Breast epithelium (tissue), 4 donors: ENCODE measurements around the gene WWOX. TPM values are rescaled to one million over a fixed set of nuclear protein-coding genes. Genes with fewer than 3 reads are reported as not detected.

ENCODE experiments used
- DNase-seq, 2 donors: peaks; one replicate each; pipeline ENCODE4 v3.0.0-alpha.2; 2019; ENCODE audit warnings: low spot score in 2 of 2
- H3K27ac ChIP-seq, 2 donors: fragments of 200-600 bp; sonication (generic) in 1 of 2; one replicate each; pipeline ENCODE4 v1.5.1; 2016 to 2019; ENCODE audit warnings: mild to moderate bottlenecking in 1 of 2
- H3K27me3 ChIP-seq, 2 donors: fragments of 200-600 bp; sonication (generic) in 1 of 2; one replicate each; pipeline versions ENCODE4 v1.5.1 to v1.6.0; 2017 to 2019; ENCODE audit warnings: control low read depth in 1 of 2, mild to moderate bottlenecking in 1 of 2
- H3K36me3 ChIP-seq: fragments of 200-600 bp; one replicate; pipeline ENCODE4 v1.5.1; 2019
- H3K4me1 ChIP-seq, 2 donors: fragments of 200-600 bp; sonication (generic); one replicate each; pipeline ENCODE4 v1.5.1; 2016 to 2019; ENCODE audit warnings: control low read depth in 1 of 2
- H3K4me3 ChIP-seq, 3 donors: fragments of 200-600 bp; sonication (generic); 1 replicate in 2 of 3; 2 replicates in 1 of 3; pipeline ENCODE4 v1.5.1; 2016 to 2019; ENCODE audit warnings: mild to moderate bottlenecking in 3 of 3, moderate library complexity in 2 of 3
- H3K9me3 ChIP-seq, 2 donors: fragments of 200-600 bp; sonication (generic) in 1 of 2; one replicate each; pipeline ENCODE4 v1.5.1; 2016 to 2019; ENCODE audit warnings: control low read depth in 1 of 2
- POLR2A ChIP-seq: fragments of 450-650 bp; IDR thresholded peaks from one replicate; pipeline ENCODE4 v1.6.1; 2016; ENCODE audit warnings: antibody characterized with exemption, mild to moderate bottlenecking, moderate library complexity
- POLR2AphosphoS5 ChIP-seq, 3 donors: sonication (generic); formaldehyde crosslinking; IDR thresholded peaks; one replicate each; pipeline ENCODE4 v1.6.1; 2017; ENCODE audit warnings: antibody characterized with exemption in 3 of 3
- intact Hi-C: fragments of 100-400 bp; cut with DNase I; formaldehyde crosslinking; loops from one replicate; pipeline ENCODE4 v1.15.1; 2023; ENCODE audit warnings: low total_unique reads
- total RNA-seq, 3 donors: library from RNA; depleted of rRNA; stranded (reverse); fragments of >200 nt; gene quantifications; one replicate each; pipeline ENCODE4 v1.1.0, GENCODE V29; 2016
- TF ChIP-seq, protein P1 (sequence below), 3 donors: fragments of 450-650 bp; IDR thresholded peaks; one replicate each; pipeline ENCODE4 v1.5.1; 2016 to 2017; ENCODE audit warnings: antibody characterized with exemption in 3 of 3, mild to moderate bottlenecking in 3 of 3, moderate library complexity in 3 of 3

Gene WWOX
- total RNA-seq, 3 donors from 2014 or later = 42.9 to 73.6 (median 43.4) TPM

GRCh38 chr16:78478267-78478861 lies 378.9 kb downstream of the WWOX start:
- no peak overlapping the region for H3K27ac ChIP-seq
- no peak for TF ChIP-seq POLR2AphosphoS5 (IDR thresholded peaks at IDR 0.05)
- TF ChIP-seq, protein P1, sequence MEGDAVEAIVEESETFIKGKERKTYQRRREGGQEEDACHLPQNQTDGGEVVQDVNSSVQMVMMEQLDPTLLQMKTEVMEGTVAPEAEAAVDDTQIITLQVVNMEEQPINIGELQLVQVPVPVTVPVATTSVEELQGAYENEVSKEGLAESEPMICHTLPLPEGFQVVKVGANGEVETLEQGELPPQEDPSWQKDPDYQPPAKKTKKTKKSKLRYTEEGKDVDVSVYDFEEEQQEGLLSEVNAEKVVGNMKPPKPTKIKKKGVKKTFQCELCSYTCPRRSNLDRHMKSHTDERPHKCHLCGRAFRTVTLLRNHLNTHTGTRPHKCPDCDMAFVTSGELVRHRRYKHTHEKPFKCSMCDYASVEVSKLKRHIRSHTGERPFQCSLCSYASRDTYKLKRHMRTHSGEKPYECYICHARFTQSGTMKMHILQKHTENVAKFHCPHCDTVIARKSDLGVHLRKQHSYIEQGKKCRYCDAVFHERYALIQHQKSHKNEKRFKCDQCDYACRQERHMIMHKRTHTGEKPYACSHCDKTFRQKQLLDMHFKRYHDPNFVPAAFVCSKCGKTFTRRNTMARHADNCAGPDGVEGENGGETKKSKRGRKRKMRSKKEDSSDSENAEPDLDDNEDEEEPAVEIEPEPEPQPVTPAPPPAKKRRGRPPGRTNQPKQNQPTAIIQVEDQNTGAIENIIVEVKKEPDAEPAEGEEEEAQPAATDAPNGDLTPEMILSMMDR (IDR thresholded peaks at IDR 0.05) = peak in 1 of 3 donors; percentile 43
- no peak for TF ChIP-seq POLR2A
- H3K9me3 ChIP-seq = no peaks in the 10 kb centered on the region
- H3K36me3 ChIP-seq = no peaks in the 10 kb centered on the region
- intact Hi-C loops = no loop called here
- H3K4me3 ChIP-seq = no peak overlapping the region
- H3K4me1 ChIP-seq = no peaks in the 10 kb centered on the region
- no peak for DNase-seq
- H3K27me3 ChIP-seq = no peaks in the 10 kb centered on the region

DNA sequence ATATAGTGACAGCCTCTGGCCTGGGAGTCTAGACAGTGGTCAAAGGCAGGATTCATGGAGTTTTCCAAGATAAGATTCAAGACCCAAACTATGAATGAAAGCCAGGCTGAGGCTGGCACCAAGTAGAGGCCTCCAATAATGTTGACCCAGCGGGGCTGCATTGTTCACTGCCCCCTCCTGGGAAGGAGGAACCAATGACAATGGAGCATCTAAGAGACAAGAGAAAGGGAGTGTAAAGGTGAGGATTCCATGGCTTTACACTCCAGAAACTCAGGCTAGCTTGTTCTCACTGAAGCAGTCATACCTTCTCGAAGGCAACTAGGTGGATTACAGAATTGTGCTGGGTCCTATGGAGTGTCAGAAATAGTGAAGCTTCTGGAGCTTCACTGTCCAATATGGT lies 380.3 kb downstream of the WWOX start:
- H3K9me3 ChIP-seq = no peaks in the 10 kb centered on the region
- intact Hi-C loops = no loop called here
- H3K27ac ChIP-seq = no peak overlapping the region
- DNase-seq = no peak
- no peaks in the 10 kb centered on the region for H3K4me1 ChIP-seq
- no peaks in the 10 kb centered on the region for H3K27me3 ChIP-seq
- no peaks in the 10 kb centered on the region for H3K36me3 ChIP-seq
- no peak overlapping the region for H3K4me3 ChIP-seq
- TF ChIP-seq POLR2A (no peak), POLR2AphosphoS5 (IDR thresholded peaks at IDR 0.05) (no peak)
- TF ChIP-seq, protein P1 (IDR thresholded peaks at IDR 0.05) = no peak

- TF ChIP-seq POLR2AphosphoS5 (IDR thresholded peaks at IDR 0.05) (no peak), POLR2A (no peak)
- TF ChIP-seq, protein P1 (IDR thresholded peaks at IDR 0.05) = no peak
- H3K4me1 ChIP-seq = no peaks in the 10 kb centered on the region
- intact Hi-C loops = no loop called here
Measured at GRCh38 chr16:78480588-78480987, 381.1 kb downstream of the WWOX start.

DNA sequence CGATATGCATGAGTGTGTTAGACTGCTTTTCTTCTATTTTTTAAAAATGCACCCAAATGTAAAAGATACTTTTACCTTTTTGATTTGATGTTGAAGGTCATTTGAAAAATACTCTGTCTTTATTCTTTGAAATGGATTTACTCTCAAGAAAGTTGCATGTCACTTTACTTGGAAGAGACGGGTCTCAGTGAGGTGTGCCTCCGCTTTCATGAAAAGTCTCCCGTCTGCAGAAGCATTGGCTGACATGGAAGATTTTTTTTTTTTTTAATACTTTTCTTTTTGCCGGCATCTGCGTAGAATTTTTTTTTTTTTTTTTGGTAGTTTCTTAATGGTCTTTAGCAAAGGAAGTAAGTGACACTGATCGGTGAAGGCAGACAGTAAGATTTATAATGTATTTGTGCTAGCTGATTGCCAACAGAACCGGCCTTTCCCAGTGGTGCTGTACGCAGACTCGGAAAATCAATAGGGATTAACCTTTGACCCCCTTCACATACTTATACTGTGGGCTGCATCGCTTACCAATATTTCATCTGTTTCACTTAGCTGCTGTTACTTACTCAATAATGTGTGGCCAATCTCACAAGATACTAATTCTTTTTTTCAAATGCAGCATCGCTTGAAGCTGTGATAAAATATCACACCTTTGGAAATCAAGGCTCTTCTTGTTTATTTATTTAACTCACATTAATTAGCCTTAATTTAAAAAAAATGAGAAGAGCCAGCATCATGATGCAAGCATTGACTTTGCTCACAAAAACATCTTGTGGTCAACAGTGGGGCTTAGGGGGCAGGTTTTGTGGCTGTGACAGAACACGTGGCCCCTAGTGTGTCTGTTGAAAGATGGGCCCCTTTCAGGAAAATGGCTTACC lies 383.9 kb downstream of the WWOX start:
- DNase-seq = no peak
- Histone ChIP-seq H3K36me3 (no peaks in the 10 kb centered on the region), H3K4me3 (no peak overlapping the region), H3K27me3 (no peaks in the 10 kb centered on the region), H3K27ac (no peak overlapping the region), H3K9me3 (no peaks in the 10 kb centered on the region), H3K4me1 (no peaks in the 10 kb centered on the region)
- intact Hi-C loops = no loop called here
- TF ChIP-seq POLR2AphosphoS5 (IDR thresholded peaks at IDR 0.05) (no peak), POLR2A (no peak)
- TF ChIP-seq, protein P1 (IDR thresholded peaks at IDR 0.05) = no peak

More at GRCh38 chr16:78480588-78480987, 381.1 kb downstream of the WWOX start:
- no peaks in the 10 kb centered on the region for H3K27me3 ChIP-seq
- H3K27ac ChIP-seq = no peak overlapping the region
- no peak for DNase-seq
- no peak overlapping the region for H3K4me3 ChIP-seq
- no peaks in the 10 kb centered on the region for H3K9me3 ChIP-seq
- H3K36me3 ChIP-seq = no peaks in the 10 kb centered on the region

DNA sequence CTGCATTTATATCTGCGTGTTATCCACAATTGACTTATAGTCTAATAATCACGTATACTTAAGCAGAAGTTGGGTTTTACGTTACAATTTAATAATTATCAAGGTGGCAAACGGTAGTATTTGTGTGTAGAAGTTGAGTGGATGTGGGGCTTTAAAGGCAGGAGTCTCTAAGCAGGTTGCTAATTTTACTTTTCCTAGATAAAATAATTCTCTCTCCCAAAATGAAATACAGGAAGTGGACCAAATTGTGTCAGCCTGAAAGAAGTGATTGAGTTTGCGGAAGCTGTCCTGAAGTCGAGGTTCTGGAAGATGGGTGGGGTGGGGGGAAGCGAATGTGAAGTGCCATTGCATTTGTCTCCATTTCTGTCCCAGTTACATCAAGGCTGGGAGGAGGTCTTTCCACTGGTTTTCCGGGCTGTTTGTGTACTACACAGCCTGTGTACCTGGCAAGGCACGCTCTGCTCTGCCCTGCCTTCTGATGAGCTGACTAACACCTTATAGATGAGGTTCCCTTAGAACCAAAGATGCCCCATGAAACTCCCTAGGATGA lies 385.1 kb downstream of the WWOX start:
- no peaks in the 10 kb centered on the region for H3K27me3 ChIP-seq
- H3K4me3 ChIP-seq = no peak overlapping the region
- H3K36me3 ChIP-seq = no peaks in the 10 kb centered on the region
- intact Hi-C loops = no loop called here
- H3K27ac ChIP-seq = no peak overlapping the region
- TF ChIP-seq POLR2AphosphoS5 (IDR thresholded peaks at IDR 0.05) = no peak
- TF ChIP-seq POLR2A = no peak
- TF ChIP-seq, protein P1 (IDR thresholded peaks at IDR 0.05) = no peak
- H3K4me1 ChIP-seq = no peaks in the 10 kb centered on the region
- H3K9me3 ChIP-seq = no peaks in the 10 kb centered on the region
- no peak for DNase-seq
